H9 (cell line): ENCODE data around the gene TMEM204. TPM values are rescaled to one million over a fixed set of nuclear protein-coding genes. Genes with fewer than 3 reads are reported as not detected.

Experiments used
- DNase-seq: peaks from one replicate; pipeline ENCODE4 v3.0.0-alpha.2; 2017
- H2AFZ ChIP-seq: one replicate; pipeline ENCODE4 v1.6.1; 2013; ENCODE audit warnings: mild to moderate bottlenecking, low read length, control low read depth, moderate library complexity
- H2AK5ac ChIP-seq: 2 replicates; pipeline ENCODE4 v1.6.1; 2013; ENCODE audit warnings: low read length, control low read depth, mixed read lengths; ENCODE audit not compliant: insufficient read length
- H2BK120ac ChIP-seq: one replicate; pipeline ENCODE4 v1.6.1; 2013; ENCODE audit warnings: low read depth, mild to moderate bottlenecking, low read length, control low read depth, inconsistent platforms; ENCODE audit not compliant: poor library complexity, severe bottlenecking
- H2BK12ac ChIP-seq: 2 replicates; pipeline ENCODE4 v1.6.1; 2013; ENCODE audit warnings: low read length, control low read depth, mixed read lengths, low read depth; ENCODE audit not compliant: insufficient read length
- H2BK15ac ChIP-seq: 2 replicates; pipeline ENCODE4 v1.6.1; 2013; ENCODE audit warnings: low read depth, low read length, control low read depth
- H2BK20ac ChIP-seq: one replicate; pipeline ENCODE4 v1.6.1; 2013; ENCODE audit warnings: low read depth, mild to moderate bottlenecking, low read length, control low read depth, inconsistent platforms; ENCODE audit not compliant: poor library complexity, severe bottlenecking
- H2BK5ac ChIP-seq: 2 replicates; pipeline ENCODE4 v1.6.1; 2013; ENCODE audit warnings: low read length, control low read depth, mixed read lengths; ENCODE audit not compliant: insufficient read length
- H3K14ac ChIP-seq: 2 replicates; pipeline ENCODE4 v1.6.1; 2013; ENCODE audit warnings: low read length, control low read depth; ENCODE audit not compliant: insufficient read depth
- H3K18ac ChIP-seq: 2 replicates; pipeline ENCODE4 v1.6.1; 2013; ENCODE audit warnings: low read depth, mild to moderate bottlenecking, mixed read lengths, low read length, control low read depth; ENCODE audit not compliant: insufficient read length
- H3K23ac ChIP-seq: 2 replicates; pipeline ENCODE4 v1.6.1; 2013; ENCODE audit warnings: low read length, control low read depth, mixed read lengths, low read depth; ENCODE audit not compliant: insufficient read length
- H3K23me2 ChIP-seq: 2 replicates; pipeline ENCODE4 v1.6.1; 2013; ENCODE audit warnings: low read depth, mild to moderate bottlenecking, mixed read lengths, low read length, control low read depth; ENCODE audit not compliant: insufficient read length, poor library complexity, severe bottlenecking
- H3K27ac ChIP-seq: 2 replicates; pipeline ENCODE4 v1.5.1; 2013; ENCODE audit warnings: low read length, control low read depth, mixed read lengths, low read depth; ENCODE audit not compliant: insufficient read length
- H3K27me3 ChIP-seq: 2 replicates; pipeline ENCODE4 v1.6.1; 2013; ENCODE audit warnings: low read length, control low read depth, inconsistent platforms; ENCODE audit not compliant: insufficient read depth
- H3K4ac ChIP-seq: 2 replicates; pipeline ENCODE4 v1.6.1; 2013; ENCODE audit warnings: low read depth, mild to moderate bottlenecking, control low read depth, inconsistent platforms, low read length, moderate library complexity
- H3K4me1 ChIP-seq: 2 replicates; pipeline ENCODE4 v1.6.1; 2013; ENCODE audit warnings: low read length, control low read depth, inconsistent platforms; ENCODE audit not compliant: insufficient read depth
- H3K4me2 ChIP-seq: 2 replicates; pipeline ENCODE4 v1.6.1; 2013; ENCODE audit warnings: low read length, control low read depth, mixed read lengths; ENCODE audit not compliant: insufficient read length, insufficient read depth
- H3K56ac ChIP-seq: 2 replicates; pipeline ENCODE4 v1.6.1; 2013; ENCODE audit warnings: low read depth, mild to moderate bottlenecking, mixed read lengths, low read length, control low read depth; ENCODE audit not compliant: insufficient read length
- H3K79me1 ChIP-seq: 2 replicates; pipeline ENCODE4 v1.6.1; 2013; ENCODE audit warnings: low read depth, mild to moderate bottlenecking, moderate library complexity, low read length, control low read depth, inconsistent platforms; ENCODE audit not compliant: insufficient read depth, poor library complexity, severe bottlenecking
- H3K79me2 ChIP-seq: 2 replicates; pipeline ENCODE4 v1.6.1; 2013; ENCODE audit warnings: low read length, control low read depth, inconsistent platforms; ENCODE audit not compliant: insufficient read depth
- H3K9ac ChIP-seq: 2 replicates; pipeline ENCODE4 v1.6.1; 2013; ENCODE audit warnings: low read length, control low read depth, mixed read lengths; ENCODE audit not compliant: insufficient read length; ENCODE audit errors: extremely low read depth
- H3K9me3 ChIP-seq: one replicate; pipeline ENCODE4 v1.6.1; 2013; ENCODE audit warnings: low read depth, low read length, inconsistent platforms; ENCODE audit not compliant: control insufficient read depth
- H3T11ph ChIP-seq: one replicate; pipeline ENCODE4 v1.6.1; 2013; ENCODE audit warnings: mild to moderate bottlenecking, low read length, control low read depth, inconsistent platforms
- H4K20me1 ChIP-seq: one replicate; pipeline ENCODE4 v1.6.1; 2013; ENCODE audit not compliant: control insufficient read depth, insufficient read length, insufficient read depth
- H4K5ac ChIP-seq: 2 replicates; pipeline ENCODE4 v1.6.1; 2013; ENCODE audit warnings: low read depth, mild to moderate bottlenecking, mixed read lengths, low read length, control low read depth; ENCODE audit not compliant: insufficient read length
- H4K8ac ChIP-seq: replicated peaks from 2 replicates; pipeline ENCODE4 v1.6.1; 2013; ENCODE audit warnings: low read length, control low read depth, mixed read lengths, low read depth; ENCODE audit not compliant: insufficient read length
- H4K91ac ChIP-seq: 2 replicates; pipeline ENCODE4 v1.6.1; 2013; ENCODE audit warnings: low read depth, mild to moderate bottlenecking, moderate library complexity, mixed read lengths, low read length, control low read depth; ENCODE audit not compliant: insufficient read length
- H3K27ac Mint-ChIP-seq, 3 experiments: 2 replicates in 2 of 3; 3 replicates in 1 of 3; pipeline ENCODE4 v1.8.0; 2020 to 2021; ENCODE audit warnings: mixed read lengths in 3 of 3, mild to moderate bottlenecking in 1 of 3, moderate library complexity in 1 of 3
- H3K27me3 Mint-ChIP-seq: 2 replicates; pipeline ENCODE4 v1.8.0; 2021; ENCODE audit warnings: low read depth, mild to moderate bottlenecking, moderate library complexity, mixed read lengths
- H3K36me3 Mint-ChIP-seq, 3 experiments: 2 replicates in 2 of 3; 3 replicates in 1 of 3; pipeline ENCODE4 v1.8.0; 2020 to 2021; ENCODE audit warnings: low read depth in 3 of 3, mixed read lengths in 3 of 3; ENCODE audit not compliant: insufficient read depth in 1 of 3
- H3K4me1 Mint-ChIP-seq, 2 experiments: 2 replicates each; pipeline ENCODE4 v1.8.0; 2020; ENCODE audit warnings: mixed read lengths in 2 of 2
- H3K4me3 Mint-ChIP-seq, 2 experiments: 2 replicates in 1 of 2; 3 replicates in 1 of 2; pipeline ENCODE4 v1.8.0; 2020 to 2021; ENCODE audit warnings: mild to moderate bottlenecking in 2 of 2, mixed read lengths in 2 of 2, moderate library complexity in 1 of 2
- H3K9me3 Mint-ChIP-seq, 2 experiments: 2 replicates in 1 of 2; 3 replicates in 1 of 2; pipeline ENCODE4 v1.8.0; 2020; ENCODE audit warnings: mild to moderate bottlenecking in 2 of 2, mixed read lengths in 2 of 2, moderate library complexity in 1 of 2
- WGBS: extraction: QIAGEN DNeasy Blood & Tissue Kit; methylation state at CpG from one replicate; pipeline ENCODE4 v1.1.7; 2013; ENCODE audit warnings: missing lambda C conversion rate, low lambda C conversion rate, mixed read lengths; ENCODE audit not compliant: insufficient read length; ENCODE audit errors: extremely low coverage; 5-methylcytosine and 5-hydroxymethylcytosine counted together
- total RNA-seq: library from RNA; stranded (reverse); gene quantifications from 2 replicates; pipeline ENCODE4 v1.2.1, GENCODE V29; 2021
- TF ChIP-seq, protein P1 (sequence below): fragments of 200-600 bp; sonication (generic); conservative IDR thresholded peaks from 3 replicates; pipeline ENCODE4 v1.8.0; 2021; ENCODE audit warnings: antibody characterized with exemption, mild to moderate bottlenecking

TMEM204 gene
- total RNA-seq, 1 experiment from 2014 or later, result not detected

DNA sequence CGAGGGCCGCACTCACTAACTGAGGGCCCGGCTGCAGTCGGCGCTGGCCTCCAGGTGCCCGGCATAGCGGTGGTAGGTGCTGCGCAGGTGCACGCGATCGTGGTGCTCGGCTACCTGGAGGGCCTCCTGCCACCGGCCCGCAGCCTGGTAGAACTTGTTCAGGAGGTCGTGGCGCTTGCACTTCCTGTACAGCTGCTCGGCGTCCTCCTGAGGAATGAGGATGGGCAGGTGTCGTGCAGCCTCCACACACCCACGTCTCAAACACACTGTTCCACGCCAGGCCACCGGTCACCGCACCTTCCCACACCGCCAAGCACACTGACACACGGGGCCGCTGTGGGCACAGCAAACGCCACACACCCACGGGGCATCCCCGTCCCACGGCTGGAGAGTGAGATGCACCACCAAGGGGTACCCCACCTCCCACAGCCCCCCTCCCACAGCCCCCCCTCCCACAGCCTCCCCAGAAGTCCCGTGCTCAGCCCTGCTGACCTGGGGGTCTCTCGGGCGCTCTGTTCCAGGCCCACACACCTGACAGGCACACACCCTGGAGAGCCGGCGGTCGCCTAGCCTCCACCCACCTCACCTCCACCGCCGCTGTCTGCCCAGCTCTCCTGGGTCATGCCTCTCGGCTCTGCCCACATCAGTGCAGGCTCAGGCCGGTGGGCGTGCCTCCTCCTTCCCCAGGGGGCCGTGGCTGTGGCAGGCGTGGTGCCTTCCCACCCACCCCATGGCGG lies 7.4 kb upstream of the TMEM204 start:
- Mint-ChIP-seq H3K36me3 (peaks cover 0 to 9% (median 0%) of the 10 kb centered on the region in 3 experiments; a peak in 2 of 7 replicates), H3K4me3 (no peak overlapping the region), H3K27me3 (no peaks in the 10 kb centered on the region), H3K9me3 (no peaks in the 10 kb centered on the region; a peak in 1 of 5 replicates), H3K27ac (no peak overlapping the region), H3K4me1 (no peaks in the 10 kb centered on the region; a peak in 1 of 4 replicates)
- Histone ChIP-seq H3K79me2 (no peaks in the 10 kb centered on the region), H2BK5ac (no peak overlapping the region), H2BK15ac (no peak overlapping the region; the same call in 1 of the 2 replicates), H3K27me3 (no peaks in the 10 kb centered on the region), H2BK12ac (no peak overlapping the region), H3K4ac (no peak overlapping the region), H3K79me1 (no peaks in the 10 kb centered on the region), H2BK120ac (no peak overlapping the region), H4K20me1 (no peaks in the 10 kb centered on the region), H3K23ac (no peak overlapping the region), H4K5ac (no peak overlapping the region), H3K4me1 (no peaks in the 10 kb centered on the region), H2AK5ac (no peak overlapping the region), H3K9me3 (no peaks in the 10 kb centered on the region), H3T11ph (no peak overlapping the region), H2AFZ (no peak overlapping the region), H4K91ac (no peak overlapping the region), H3K14ac (no peak overlapping the region), H3K23me2 (no peaks in the 10 kb centered on the region), H3K56ac (no peak overlapping the region), H4K8ac (no peak overlapping the region), H3K9ac (no peak overlapping the region), H3K18ac (no peak overlapping the region), H3K27ac (no peak overlapping the region), H2BK20ac (no peak overlapping the region), H3K4me2 (no peak overlapping the region)
- no peak for DNase-seq
- WGBS, result no CpG with 5 or more reads among the region's 44 CpGs
- TF ChIP-seq, protein P1, sequence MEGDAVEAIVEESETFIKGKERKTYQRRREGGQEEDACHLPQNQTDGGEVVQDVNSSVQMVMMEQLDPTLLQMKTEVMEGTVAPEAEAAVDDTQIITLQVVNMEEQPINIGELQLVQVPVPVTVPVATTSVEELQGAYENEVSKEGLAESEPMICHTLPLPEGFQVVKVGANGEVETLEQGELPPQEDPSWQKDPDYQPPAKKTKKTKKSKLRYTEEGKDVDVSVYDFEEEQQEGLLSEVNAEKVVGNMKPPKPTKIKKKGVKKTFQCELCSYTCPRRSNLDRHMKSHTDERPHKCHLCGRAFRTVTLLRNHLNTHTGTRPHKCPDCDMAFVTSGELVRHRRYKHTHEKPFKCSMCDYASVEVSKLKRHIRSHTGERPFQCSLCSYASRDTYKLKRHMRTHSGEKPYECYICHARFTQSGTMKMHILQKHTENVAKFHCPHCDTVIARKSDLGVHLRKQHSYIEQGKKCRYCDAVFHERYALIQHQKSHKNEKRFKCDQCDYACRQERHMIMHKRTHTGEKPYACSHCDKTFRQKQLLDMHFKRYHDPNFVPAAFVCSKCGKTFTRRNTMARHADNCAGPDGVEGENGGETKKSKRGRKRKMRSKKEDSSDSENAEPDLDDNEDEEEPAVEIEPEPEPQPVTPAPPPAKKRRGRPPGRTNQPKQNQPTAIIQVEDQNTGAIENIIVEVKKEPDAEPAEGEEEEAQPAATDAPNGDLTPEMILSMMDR, result no peak
